GM12864 (cell line): ENCODE results near the gene TRIP4.
"Not testable (repeated sequence)": the region's sequence is repeated elsewhere in the genome, so short reads cannot be mapped to it uniquely, and the experiment has no call there.

Experiments used
- DNase-seq: peaks from one replicate; pipeline ENCODE4 v3.0.0-alpha.2; 2011; ENCODE audit warnings: low read depth
- H3K4me3 ChIP-seq: 2 replicates; pipeline ENCODE4 v1.5.1; 2011; ENCODE audit warnings: mild to moderate bottlenecking, low read depth, low read length, control low read depth
- TF ChIP-seq, protein P1 (sequence below): IDR thresholded peaks from 2 replicates; pipeline ENCODE4 v1.5.1; 2011; ENCODE audit warnings: low read depth, mild to moderate bottlenecking, moderate library complexity, low read length, control low read depth, inconsistent platforms; ENCODE audit errors: missing control alignments

The TRIP4 gene

GRCh38 chr15:64387562-64388168, at the start of gene TRIP4:
Gene TRIP4, plus strand, starts transcription at chr15:64387836. Its CDS starts 28 bp downstream, at chr15:64387864.
- peak within 1 kb of the TSS; percentile 89 for H3K4me3 ChIP-seq
- TF ChIP-seq, protein P1, sequence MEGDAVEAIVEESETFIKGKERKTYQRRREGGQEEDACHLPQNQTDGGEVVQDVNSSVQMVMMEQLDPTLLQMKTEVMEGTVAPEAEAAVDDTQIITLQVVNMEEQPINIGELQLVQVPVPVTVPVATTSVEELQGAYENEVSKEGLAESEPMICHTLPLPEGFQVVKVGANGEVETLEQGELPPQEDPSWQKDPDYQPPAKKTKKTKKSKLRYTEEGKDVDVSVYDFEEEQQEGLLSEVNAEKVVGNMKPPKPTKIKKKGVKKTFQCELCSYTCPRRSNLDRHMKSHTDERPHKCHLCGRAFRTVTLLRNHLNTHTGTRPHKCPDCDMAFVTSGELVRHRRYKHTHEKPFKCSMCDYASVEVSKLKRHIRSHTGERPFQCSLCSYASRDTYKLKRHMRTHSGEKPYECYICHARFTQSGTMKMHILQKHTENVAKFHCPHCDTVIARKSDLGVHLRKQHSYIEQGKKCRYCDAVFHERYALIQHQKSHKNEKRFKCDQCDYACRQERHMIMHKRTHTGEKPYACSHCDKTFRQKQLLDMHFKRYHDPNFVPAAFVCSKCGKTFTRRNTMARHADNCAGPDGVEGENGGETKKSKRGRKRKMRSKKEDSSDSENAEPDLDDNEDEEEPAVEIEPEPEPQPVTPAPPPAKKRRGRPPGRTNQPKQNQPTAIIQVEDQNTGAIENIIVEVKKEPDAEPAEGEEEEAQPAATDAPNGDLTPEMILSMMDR: no peak
- DNase-seq: peak; percentile 96

GRCh38 chr15:64340355-64340754, 47.3 kb upstream of the TRIP4 start:
- TF ChIP-seq, protein P1: no peak
- H3K4me3 ChIP-seq: no peak overlapping the region
- DNase-seq: no peak

GRCh38 chr15:64341961-64342360, 45.7 kb upstream of the TRIP4 start:
- TF ChIP-seq, protein P1: no peak
- H3K4me3 ChIP-seq: no peak overlapping the region
- DNase-seq: no peak

DNA sequence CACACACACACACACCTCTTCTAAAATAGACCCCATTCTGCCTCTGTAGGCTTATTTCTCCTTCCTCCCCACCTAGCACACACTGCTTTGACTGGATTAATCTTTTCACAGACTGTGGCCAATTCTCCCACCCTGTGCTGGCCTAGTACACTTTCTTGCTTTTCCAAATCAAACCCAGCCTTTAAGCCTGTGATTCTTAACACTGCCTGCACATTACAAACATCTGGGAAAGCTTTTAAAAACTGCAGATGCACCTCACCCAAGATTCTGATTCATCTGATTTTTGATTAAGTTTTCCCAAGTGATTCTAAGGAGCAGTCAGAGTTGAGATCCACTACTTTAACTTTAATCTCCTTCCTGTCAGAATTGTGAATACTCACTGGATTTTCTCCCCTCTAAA, 44.4 kb upstream of the TRIP4 start:
- DNase-seq: no peak
- H3K4me3 ChIP-seq: no peak overlapping the region
- TF ChIP-seq, protein P1: no peak

DNA sequence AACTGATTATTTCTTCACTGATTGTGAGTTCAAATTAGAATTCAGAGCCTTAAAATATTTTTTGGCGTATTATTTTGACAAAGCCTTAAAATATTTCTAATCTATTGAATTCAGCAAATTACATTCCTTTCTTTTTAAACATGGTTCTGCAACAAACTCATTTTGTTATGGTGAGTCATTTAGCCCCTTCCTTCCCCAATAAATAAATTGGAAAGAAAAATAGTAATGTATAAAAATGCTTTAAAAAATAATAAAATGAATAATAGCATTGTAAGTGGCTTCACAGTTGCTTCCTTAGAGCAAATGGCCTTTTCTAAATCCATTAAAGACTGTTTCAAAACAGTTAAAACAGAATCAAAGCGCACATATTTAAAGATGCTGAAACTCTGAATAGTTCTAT, 43.8 kb upstream of the TRIP4 start:
- no peak for DNase-seq
- H3K4me3 ChIP-seq: no peak overlapping the region
- TF ChIP-seq, protein P1: no peak

GRCh38 chr15:64344651-64345294, 42.9 kb upstream of the TRIP4 start:
- DNase-seq: no peak
- H3K4me3 ChIP-seq: no peak overlapping the region
- TF ChIP-seq, protein P1: no peak

DNA sequence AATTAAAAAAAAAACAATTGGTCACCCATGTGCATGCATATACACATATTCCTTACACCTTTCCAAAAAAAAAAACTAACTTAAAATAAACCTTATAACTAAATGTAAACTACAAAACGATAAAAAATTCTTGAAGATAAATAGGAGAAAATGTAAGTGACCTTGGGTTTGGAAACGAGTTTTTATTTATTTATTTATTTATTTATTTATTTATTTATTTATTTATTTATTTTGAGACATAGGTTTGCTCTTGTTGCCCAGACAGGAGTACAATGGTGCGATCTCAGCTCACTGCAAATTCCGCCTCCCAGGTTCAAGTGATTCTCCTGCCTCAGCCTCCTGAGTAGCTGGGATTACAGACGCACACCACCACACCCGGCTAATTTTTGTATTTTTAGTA, 41.4 kb upstream of the TRIP4 start:
- not testable (repeated sequence) for DNase-seq, H3K4me3 ChIP-seq
